Measurements from ENCODE around the gene RBFOX2.
"Not testable (repeated sequence)": the region's sequence is repeated elsewhere in the genome, so short reads cannot be mapped to it uniquely, and the experiment has no call there.

The RBFOX2 gene

DNA sequence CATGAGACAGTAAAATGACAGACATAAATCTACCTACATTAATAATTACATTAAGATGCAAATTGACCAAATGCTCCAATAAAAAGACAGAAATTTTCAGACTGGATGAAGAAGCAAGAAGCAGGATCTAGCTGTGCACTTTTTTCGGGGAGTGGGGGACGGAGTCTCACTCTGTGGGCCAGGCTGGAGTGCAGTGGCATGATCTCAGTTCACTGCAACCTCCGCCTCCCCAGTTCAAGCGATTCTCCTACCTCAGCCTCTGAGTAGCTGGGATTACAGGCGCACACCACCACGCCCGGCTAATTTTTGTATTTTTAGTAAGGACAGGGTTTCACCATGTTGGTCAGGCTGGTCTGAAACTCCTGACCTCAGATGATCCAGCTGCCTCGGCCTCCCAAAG, 222.0 kb downstream of the RBFOX2 start:
- DNase-seq: not testable (repeated sequence)

DNA sequence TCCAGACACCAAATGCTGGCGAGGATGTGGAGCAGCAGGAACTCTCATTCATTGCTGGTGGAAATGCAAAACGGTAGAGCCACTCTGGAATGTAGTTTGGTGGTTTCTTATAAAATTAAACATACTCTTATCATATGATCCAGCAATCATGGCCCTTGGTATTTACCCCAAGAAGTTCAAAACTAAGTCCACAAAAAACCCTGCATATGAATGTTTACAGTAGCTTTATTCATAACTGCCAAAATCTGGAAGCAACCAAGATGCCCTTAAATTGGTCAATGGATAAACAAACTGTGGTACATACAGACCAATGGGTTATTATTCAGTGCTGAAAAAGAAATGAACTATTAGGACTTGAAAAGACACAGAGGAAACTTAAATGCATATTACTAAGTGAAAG, 223.2 kb downstream of the RBFOX2 start:
- no peak for DNase-seq

DNA sequence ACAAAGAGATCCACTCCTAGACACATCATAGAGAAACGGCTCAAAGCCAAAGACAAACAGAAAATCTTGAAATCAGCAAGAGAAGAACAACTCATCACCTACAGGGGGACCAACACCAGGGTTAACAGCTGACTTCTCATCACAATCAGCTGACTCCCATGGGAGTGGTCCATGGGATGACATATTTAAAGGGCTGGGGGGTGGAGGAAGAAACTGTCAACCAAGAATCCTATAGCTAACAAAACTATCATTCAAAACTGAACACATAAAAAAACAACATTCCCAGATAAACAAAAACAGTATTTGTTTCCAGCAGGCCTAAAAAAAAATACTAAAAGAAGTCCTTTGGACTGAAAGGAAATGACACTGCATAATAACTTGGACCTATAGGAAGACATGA, 224.2 kb downstream of the RBFOX2 start:
- DNase-seq: no peak

DNA sequence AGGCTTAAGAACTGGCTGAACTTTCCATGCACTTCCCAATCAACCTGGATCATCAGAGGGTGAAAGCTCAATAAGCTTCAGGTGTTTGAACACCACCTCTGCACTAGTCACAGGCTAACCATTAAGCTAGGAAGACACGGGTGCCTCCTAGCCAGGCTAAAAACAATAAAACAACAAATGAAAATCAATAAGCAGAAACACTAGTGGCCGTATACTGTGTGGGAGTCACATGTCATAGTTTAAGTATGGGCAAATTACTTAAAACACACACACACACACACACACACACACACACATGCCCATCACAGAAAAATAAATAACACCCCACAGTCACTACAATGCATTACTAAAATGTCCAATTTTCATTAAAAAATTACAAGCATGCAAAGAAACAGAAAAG, 225.7 kb downstream of the RBFOX2 start:
- DNase-seq: no peak

DNA sequence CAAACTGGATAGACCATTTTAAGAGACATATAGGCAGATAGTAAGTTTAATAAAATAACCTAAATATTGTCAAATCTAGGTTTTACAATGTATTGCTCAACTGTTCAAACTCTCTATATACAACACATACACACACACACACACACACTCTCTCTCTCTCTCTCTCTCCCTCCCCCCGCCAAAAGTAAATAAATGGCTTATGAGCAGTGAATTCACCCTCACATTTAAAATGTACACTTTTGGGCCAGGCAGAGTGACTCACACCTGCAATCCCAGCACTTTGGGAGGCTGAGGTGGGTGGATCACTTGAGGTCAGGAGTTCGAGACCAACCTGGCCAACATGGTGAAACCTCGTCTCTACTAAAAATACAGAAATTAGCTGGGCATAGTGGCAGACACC, 227.3 kb downstream of the RBFOX2 start:
- DNase-seq: not testable (repeated sequence)

DNA sequence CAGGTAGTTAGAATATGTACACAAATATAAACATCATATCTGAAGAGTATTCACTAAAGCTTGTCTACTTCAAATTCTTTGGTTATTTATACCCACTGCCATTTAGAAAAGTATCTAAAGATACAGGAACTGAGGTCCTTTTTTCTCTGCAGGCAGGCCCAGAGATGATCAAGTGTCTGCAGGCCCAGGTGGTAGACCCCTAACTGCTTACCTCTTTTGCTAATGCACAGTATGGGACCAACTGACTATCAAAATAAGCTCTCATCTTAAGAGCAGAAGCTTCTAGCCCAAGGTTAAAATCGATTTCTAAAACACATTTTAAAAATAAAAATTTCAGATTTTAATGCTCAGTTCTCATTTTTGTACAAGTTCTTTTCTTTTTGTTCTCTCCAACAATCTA, 229.5 kb downstream of the RBFOX2 start:
- no peak for DNase-seq

DNA sequence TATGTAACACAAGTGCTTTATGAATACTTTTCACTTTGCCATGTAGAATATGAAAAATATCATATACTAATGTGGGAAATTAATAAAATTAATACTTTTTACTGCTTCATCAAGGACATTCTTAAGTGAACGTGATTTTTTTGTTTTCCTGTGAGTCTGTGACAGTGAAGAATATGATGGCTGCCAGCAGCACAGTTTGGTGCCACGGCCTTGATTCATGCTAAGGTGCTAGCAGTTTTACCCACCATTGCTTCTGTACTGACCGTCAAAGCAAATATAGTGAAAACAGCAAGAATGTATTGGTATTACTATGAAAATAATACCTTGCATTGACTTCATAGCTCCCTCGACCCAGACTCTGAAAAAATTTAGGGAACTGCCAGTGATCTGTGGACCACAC, 231.2 kb downstream of the RBFOX2 start:
- DNase-seq: no peak

DNA sequence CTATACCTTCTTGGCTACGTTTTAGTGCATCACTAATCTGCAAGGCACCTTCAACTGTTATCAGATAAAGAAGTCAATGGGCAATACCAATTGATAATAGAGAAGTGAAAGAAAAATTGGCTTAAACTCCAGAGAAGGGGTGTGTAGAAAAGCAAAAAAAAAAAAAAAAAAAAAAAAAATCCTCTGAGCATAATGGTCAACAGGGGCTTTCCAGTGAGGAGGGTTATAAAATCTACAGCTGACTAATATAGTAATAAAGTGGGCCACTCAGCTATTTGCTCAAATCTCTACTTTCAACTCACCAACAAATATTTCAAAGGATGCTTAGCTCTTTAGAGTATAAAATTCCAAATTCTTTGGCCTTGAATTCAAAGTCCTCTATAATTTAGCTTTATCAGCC, 233.1 kb downstream of the RBFOX2 start:
- no peak for DNase-seq

DNA sequence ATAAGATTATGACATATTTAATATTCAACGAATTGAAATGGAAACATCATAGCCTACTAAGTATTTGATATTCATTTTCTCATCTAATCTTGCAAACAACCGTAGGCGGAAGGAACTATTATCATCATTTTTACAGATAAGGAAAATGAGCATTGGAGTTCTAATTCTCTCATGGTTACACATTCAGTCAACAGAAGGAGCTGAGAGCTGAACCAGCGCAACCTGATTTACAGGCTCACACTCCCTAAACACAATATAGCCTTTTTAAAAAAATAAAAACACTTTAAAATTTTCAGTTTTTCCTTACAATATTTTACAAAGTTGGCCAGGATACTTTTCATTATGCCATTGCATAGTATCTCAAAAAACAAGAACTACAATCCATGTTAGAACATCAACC, 236.1 kb downstream of the RBFOX2 start:
- no peak for DNase-seq

DNA sequence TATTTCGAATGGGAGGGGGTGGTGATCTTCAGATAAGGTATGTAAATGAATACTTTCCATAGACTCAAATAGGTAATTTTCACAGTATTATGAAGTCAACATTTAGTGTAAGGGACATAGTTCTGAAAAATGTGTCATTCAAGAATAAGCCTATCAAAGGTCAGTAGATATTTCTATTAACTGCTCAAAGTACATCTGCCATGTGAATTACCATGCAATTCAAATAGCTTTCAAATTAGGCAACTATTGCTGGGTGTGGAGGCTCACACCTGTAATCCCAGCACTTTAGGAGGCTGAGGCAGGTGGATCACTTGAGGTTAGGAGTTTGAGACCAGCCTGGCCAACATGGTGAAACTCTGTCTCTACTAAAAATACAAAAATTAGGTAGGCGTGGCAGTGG, 236.8 kb downstream of the RBFOX2 start:
- DNase-seq: not testable (repeated sequence)

DNA sequence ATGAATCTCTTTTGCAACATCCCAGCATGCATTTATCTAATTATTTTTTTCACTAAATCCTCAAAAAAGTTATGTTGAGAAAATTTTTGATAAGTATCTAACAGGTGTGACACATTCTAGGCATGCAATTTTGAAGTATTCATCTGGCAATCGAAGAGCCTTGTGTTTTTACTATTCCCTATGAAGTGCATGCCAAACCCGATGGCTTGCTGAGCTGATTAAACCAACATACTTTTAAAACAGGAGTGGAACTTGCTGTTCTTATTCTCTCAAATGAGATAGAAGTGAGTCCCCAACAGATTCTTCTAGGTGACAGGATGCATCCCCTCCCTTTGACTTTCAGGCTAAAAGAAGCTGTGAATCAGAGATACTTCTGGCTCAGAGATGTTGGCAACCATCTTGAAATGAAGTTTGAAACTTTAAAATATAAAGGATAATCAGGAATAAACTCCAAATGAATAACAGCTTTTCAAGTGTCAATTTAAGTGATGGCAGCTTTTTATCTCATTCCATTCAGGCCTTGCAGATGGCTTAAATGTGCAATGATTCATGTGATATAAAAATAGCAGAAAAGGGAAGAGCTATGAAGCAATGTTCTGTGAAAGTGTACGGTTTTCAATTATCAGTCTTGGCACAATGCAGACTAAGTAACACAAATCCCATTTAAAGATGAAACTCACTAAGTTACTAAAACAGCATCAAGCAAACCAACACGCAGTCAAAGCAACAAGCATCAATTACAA, 243.3 kb downstream of the RBFOX2 start:
- DNase-seq: no peak

DNA sequence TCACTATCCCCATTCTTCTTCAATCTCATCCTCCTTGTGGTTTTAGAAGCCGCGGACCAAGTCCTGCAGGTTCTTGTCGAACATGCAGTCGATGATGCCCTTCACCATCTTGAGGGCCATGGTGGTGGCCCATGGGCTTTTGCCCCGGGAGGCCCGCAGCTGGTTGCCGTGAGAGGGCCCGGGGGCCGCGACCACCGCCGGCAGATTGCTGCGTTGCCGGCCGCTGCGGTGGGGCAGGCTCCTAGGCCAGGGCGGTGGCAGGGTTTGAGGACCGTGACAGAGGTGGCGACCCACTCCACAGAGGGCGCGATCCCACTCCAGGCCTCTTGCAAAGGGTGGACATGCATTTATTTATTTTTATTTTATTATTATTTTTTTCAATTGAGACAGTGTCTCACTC, 244.0 kb downstream of the RBFOX2 start:
- DNase-seq: no peak

DNA sequence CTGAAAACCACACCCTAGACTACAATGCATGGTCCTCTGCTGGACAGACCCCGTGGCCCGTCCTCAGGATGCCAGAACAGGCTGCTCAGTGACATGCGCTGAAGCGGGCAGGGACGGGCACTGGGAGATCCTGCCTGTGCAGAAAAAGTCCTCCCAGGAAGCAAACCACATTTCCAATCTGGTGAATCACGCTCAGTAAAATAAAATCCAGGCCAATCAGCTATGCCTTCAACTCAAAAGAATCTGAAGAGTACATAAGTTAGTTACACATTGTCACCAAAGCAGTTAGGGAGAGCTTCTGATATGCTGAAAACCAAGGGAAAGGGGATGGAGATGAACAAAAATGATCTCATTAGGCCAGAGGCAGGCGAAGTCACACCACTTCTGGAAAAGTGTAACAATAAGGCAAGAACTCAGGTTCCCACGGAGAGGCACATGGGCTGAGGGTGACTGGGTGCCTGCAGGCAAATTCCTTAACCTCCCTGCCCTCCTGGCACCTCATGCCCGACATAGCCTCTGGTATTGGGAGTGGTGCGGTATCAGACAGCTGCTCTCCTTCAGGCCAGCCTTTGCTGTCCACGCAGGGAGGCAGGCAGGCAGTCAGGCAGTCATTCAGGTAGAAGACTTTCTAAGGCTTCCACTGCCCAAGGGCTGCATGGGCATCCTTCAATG, 244.5 kb downstream of the RBFOX2 start:
- DNase-seq: no peak

DNA sequence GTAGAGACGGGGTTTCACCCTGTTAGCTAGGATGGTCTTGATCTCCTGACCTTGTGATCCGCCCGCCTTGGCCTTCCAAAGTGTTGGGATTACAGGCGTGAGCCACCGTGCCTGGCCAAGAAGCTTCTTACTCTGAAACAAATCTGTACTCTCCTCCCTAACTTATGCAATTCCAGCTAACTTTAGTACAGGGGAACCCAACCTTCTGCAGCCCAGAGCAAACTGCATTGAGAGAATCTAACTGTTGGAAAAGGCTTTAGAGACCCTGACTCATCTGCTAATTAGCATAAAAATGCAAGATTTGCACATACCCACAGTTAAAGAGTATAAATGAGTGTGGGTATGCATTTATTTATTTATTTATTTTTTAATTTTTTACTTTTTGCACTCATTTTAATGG, 246.1 kb downstream of the RBFOX2 start:
- DNase-seq: no peak

DNA sequence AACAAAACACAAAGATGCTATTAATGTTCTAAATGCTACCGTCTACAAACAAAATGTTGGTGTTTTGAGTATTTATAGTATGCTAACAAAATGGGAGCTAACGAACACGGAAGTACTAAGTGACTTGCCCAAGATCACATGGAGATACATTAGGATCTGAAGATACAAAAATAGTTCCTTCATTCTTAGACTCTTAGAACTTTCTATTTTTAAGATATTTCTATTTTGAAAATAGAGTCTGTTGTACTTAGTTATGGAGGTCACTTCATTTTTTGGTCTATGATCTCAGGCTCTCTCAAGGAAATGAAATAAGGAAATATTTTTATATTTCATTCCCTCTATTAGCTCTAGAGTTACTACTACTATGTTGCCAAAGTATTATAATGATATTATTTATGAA, 246.7 kb downstream of the RBFOX2 start:
- DNase-seq: no peak

DNA sequence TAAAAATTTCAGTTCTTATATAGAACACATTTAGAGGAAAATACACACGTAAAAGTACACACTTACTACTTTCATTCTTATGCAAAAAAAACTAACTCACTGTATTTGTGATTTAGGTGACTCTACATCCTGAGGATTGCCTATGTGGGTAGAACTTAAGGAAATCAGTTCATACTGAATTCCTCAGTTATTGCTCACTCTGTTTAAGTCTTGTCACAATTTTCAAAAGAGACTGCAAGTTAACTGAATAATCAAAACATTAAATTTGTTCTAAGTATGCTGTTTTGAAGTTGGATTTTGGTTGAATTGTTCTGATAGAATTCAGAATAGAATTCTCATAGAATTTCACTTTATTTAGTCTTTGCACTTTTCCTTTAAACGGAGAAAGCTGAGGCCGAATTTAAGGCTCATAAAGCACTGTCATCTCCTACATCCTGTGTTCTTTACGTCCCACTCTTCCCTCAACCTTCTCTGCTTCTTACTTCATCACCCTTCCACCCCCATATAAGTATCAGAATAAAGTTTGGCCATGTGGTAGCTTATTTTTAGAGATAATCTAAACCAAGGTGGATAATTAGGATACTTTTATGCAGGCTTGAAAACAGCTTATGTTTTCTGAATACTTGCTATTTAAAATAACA, 251.2 kb downstream of the RBFOX2 start:
- DNase-seq: no peak

DNA sequence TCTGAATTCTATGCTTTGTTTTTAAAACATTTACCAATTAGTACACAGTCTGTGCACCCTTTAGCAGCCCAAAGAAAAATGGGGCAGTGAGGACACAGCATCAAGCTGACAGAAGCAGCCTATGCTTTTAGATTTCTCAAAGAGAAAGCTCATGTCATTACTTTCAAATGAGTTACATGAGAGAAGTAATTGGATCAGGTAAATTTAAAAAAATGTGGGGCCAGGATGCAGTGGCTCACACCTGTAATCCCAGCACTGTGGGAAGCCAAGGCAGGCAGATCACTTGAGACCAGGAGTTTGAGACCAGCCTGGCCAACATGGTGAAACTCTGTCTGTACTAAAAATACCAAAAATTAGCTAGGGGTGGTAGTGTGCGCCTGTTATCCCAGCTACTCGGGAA, 253.3 kb downstream of the RBFOX2 start:
- DNase-seq: no peak

DNA sequence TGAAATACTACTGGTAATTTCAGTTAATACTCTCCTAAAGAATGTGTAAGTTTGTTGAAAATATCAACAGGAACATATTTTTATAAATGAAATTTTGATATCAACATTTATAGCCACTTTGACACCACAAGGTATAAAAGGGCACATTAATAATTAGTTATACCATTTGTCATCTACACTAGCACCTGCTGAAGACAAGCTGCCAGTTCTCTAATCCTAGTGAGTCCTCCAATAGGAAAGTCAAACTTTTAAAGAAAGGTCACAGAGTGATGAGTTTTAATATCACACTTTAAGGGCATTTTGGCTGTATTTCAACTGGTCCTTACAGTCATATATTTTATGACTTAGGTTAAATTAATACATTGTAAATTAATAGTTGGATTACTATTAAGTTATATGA, 258.6 kb downstream of the RBFOX2 start:
- no peak for DNase-seq

DNA sequence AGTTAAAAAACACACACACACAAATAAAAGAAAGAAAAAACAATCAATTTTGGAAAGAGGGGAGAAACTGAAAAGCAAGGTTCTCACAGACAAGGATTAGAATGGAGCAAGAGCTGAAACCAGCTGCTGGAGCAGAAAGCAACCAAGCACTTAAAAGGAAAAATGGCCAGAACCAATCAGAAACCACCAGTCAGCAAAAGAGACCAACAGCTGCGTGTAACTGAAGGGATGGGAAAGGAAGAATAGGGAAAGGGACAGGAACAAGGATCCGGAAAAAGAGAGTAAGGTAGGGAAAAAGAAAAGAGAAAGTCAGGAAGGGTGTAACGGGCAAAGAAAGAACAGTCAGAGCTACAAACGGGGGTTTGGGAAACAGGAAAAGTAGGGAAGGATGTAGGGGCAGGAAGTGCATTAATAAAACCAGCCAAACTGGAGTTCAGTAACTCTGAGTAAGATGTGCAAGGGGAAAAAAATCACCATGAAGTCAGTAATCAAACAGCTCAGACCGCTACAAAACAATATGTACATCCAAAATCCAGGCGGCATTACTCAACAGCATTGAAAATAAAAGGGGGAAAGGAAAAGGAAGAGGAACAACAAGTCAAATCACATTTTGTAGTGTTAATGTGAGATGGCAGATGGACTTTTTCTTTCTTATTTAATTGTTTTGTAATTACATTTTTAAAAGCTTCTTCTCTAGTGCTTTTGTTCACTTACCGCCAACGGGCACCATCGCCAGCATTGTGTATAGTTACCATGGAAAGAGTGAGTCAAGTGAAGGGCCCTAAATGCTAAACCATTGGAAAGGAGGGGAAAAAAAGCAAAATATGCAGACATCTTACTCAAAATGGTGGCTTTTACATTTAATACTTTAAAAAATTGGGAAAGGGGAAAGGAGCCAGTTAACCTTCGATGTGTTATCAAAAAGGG, 261.7 kb downstream of the RBFOX2 start:
- no peak for DNase-seq

DNA sequence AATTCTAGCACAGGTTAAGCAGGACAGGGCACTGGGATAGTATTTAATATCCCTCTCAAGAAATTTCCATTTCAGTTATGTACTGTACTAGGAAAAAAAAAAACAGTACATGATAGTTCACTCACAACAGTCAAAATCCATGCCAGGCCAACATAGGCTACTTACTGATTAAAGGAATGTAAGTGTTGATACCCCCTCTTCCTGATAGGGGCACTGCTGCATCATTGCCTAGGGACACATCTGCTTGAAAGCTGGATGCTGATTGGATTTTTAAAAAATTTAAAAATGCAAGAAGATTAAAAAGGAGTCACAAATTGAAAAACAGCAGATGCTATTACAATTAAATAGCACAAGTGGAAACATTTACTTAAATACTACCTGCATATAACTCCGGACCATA, 267.6 kb downstream of the RBFOX2 start:
- DNase-seq: no peak

DNA sequence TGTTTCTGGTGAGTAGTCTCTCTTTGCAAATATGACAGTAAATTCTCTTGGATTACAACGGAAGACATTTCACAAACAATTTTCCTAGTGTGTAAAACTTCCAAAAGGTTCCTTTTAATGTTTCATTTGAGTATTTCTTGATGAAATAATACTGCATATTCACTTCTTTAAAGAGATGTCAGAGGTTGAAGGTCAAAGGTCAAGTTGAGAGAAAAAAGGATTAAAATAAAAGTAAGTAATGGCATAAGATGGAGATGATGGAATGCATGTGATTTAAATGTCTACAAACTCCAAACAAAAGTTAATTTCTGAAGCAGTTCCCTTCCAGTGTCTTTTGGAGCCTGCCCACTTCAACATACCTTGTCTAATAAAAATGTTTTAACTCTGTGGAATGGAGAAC, 270.2 kb downstream of the RBFOX2 start:
- no peak for DNase-seq

DNA sequence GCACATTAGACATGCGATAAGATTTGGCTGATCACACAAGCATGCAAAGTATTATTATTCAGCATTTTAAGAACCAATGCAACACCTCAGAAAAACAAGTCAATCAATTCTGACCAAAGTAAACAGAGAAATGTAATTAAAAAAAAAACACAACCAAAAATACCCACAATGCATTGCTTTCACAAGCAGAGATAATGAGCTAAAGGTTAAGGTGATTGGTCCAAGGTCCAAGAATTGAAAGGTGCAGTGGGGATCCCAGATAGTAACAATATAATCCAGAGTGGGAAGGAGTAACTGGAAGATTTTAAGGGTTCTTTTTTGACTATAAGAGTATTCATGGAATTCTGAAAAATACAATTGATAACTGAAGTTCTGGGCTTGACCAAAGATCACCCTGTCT, 271.9 kb downstream of the RBFOX2 start:
- no peak for DNase-seq

DNA sequence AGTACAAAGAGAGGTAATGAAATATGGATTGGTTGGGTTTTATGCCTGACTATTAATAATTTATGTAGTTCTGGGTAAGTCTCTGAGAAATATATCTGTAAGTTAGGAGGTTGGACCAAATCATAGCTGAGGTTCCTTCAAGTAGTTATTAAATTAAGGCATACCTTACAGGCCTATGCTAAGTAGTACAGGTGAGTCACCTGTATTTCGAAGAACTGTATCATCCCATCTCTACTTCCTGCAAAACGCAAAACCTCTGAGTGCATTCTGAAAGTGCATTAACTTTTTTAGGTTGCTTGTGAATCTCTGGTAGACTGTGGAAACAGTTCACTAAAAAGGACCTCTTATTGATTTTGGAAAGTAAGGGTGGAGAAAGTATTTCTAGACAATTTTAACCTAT, 273.9 kb downstream of the RBFOX2 start:
- no peak for DNase-seq

DNA sequence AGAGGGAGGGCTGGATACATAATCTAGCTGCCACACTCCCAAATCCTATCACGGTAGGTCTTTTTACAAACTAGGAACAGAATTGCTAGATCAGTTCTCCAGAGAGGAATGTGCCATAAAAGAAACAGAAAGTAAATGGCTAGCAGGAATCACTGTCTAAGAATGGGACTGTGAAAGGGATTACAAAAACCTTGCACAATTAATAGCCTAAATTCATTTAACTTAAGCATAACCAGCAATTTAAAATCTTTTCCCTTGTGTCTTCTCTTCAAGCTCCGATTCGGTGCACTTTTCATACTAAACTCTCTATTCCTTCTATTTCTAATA, 275.8 kb downstream of the RBFOX2 start:
- no peak for DNase-seq

Measured in NCI-H1417 treated with DMSO at 0.1 percent for 48 hours (cell line).